CD4-positive, CD25-positive, alpha-beta regulatory T cell (primary cell): ENCODE data around the gene CCDC69. TPM values are rescaled to one million over a fixed set of nuclear protein-coding genes. Genes with fewer than 3 reads are reported as not detected.
A peak's percentile ranks its signal among the peaks of the same experiment; 100 is the strongest.
"Not testable (repeated sequence)": the region's sequence is repeated elsewhere in the genome, so short reads cannot be mapped to it uniquely, and the experiment has no call there.

ENCODE experiments used
- ATAC-seq, 2 donors: fragments of 150-1000 bp; cut with Tn5 transposase; one replicate each; pipeline ENCODE4 v1.10.0; 2021; ENCODE audit warnings: low read depth in 2 of 2, moderate number of reproducible peaks in 2 of 2, moderate library complexity in 1 of 2
- DNase-seq, 3 donors: peaks; one replicate each; pipeline versions ENCODE4 v3.0.0 to v3.0.0-alpha.2; 2012 to 2022; ENCODE audit warnings: mixed read lengths in 1 of 3
- H3K27ac ChIP-seq: one replicate; pipeline ENCODE4 v1.7.0; 2013; ENCODE audit warnings: mild to moderate bottlenecking, low read length; ENCODE audit not compliant: insufficient read depth, poor library complexity, severe bottlenecking
- H3K27me3 ChIP-seq: one replicate; pipeline ENCODE4 v1.7.0; 2013; ENCODE audit warnings: low read length; ENCODE audit not compliant: control insufficient read depth, insufficient read depth
- H3K36me3 ChIP-seq: one replicate; pipeline ENCODE4 v1.7.0; 2013; ENCODE audit warnings: mild to moderate bottlenecking, low read length, moderate library complexity; ENCODE audit not compliant: control insufficient read depth, insufficient read depth
- H3K4me1 ChIP-seq: 2 replicates; pipeline ENCODE4 v1.7.0; 2013; ENCODE audit warnings: mild to moderate bottlenecking, low read length; ENCODE audit not compliant: insufficient read depth, control insufficient read depth, poor library complexity, severe bottlenecking
- H3K4me3 ChIP-seq: one replicate; pipeline ENCODE4 v1.7.0; 2013; ENCODE audit warnings: low read depth, mild to moderate bottlenecking, low read length, moderate library complexity
- H3K9me3 ChIP-seq, 2 experiments: 1 replicate in 1 of 2; 2 replicates in 1 of 2; pipeline ENCODE4 v1.7.0; 2013; ENCODE audit warnings: low read length in 2 of 2, mild to moderate bottlenecking in 1 of 2, moderate library complexity in 1 of 2; ENCODE audit not compliant: control insufficient read depth in 2 of 2
- H3K27ac Mint-ChIP-seq, 3 donors: one replicate each; pipeline ENCODE4 v1.8.0; 2020 to 2022; ENCODE audit warnings: mild to moderate bottlenecking in 3 of 3, mixed read lengths in 3 of 3, moderate library complexity in 2 of 3
- H3K27me3 Mint-ChIP-seq: one replicate; pipeline ENCODE4 v1.8.0; 2022; ENCODE audit warnings: mild to moderate bottlenecking, mixed read lengths
- H3K36me3 Mint-ChIP-seq: one replicate; pipeline ENCODE4 v1.8.0; 2020; ENCODE audit warnings: mixed read lengths
- H3K4me1 Mint-ChIP-seq, 4 donors: one replicate each; pipeline ENCODE4 v1.8.0; 2020 to 2022; ENCODE audit warnings: mixed read lengths in 4 of 4, mild to moderate bottlenecking in 1 of 4
- H3K4me3 Mint-ChIP-seq, 4 donors: one replicate each; pipeline ENCODE4 v1.8.0; 2020 to 2022; ENCODE audit warnings: mild to moderate bottlenecking in 4 of 4, mixed read lengths in 4 of 4, moderate library complexity in 3 of 4
- H3K9me3 Mint-ChIP-seq, 7 donors: one replicate each; pipeline ENCODE4 v1.8.0; 2020 to 2022; ENCODE audit warnings: mixed read lengths in 7 of 7, mild to moderate bottlenecking in 3 of 7, moderate library complexity in 2 of 7
- polyA plus RNA-seq, 4 donors: library from polyadenylated mRNA; unstranded; fragments of 300-500 nt; fragmentation: Illumina TruSeq; gene quantifications; one replicate each; pipeline ENCODE4 v1.2.3, GENCODE V29; 2021
- total RNA-seq: library from RNA; stranded (reverse); gene quantifications from one replicate; pipeline ENCODE4 v1.2.3, GENCODE V29; 2022

Gene CCDC69
- total and polyA plus RNA-seq, 5 donors from 2014 or later = 78.2 to 104 (median 88.2) TPM

DNA sequence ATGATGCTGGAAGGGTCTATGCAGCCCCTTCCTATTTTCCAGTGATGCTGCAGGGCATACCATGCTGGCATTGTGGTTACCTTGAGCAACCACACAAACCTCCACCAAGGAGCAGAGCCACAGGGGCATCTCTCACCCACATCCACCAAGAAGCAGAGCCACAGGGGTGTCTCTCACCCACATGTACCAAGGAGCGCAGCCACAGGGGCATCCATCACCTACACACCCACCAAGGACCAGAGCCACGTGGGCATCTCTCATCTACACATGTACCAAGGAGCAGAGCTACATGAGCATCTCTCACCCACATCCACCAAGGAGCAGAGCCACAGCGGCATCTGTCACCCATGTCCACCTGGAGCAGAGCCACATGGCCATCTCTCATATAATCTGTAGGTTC lies 20.3 kb upstream of the CCDC69 start:
- Mint-ChIP-seq H3K36me3 (no peaks in the 10 kb centered on the region), H3K27me3 (no peaks in the 10 kb centered on the region), H3K9me3 (no peaks in the 10 kb centered on the region), H3K27ac (peak overlapping the region in 2 of 3 donors; percentile 63 to 84), H3K4me1 (peaks cover 10 to 56% (median 29%) of the 10 kb centered on the region in 4 donors), H3K4me3 (peak overlapping the region in 3 of 4 donors; percentile 26 to 66 (median 53))
- Histone ChIP-seq H3K36me3 (no peaks in the 10 kb centered on the region), H3K27me3 (no peaks in the 10 kb centered on the region), H3K27ac (peak overlapping the region; percentile 59), H3K9me3 (no peaks in the 10 kb centered on the region), H3K4me3 (peak overlapping the region; percentile 48), H3K4me1 (peaks cover 26% of the 10 kb centered on the region)
- ATAC-seq = no peak
- DNase-seq = peak in 1 of 3 donors; percentile 33

- peak; percentile 65 to 82 for ATAC-seq
- peak in 2 of 3 donors; percentile 34 to 80 for DNase-seq
- H3K4me3 Mint-ChIP-seq = peak overlapping the region; percentile 18 to 66 (median 36)
- Histone ChIP-seq H3K4me1 (peaks cover 28% of the 10 kb centered on the region), H3K36me3 (no peaks in the 10 kb centered on the region), H3K9me3 (no peaks in the 10 kb centered on the region), H3K27ac (peak overlapping the region; percentile 59), H3K27me3 (no peaks in the 10 kb centered on the region), H3K4me3 (peak overlapping the region; percentile 48)
- no peaks in the 10 kb centered on the region for H3K9me3 Mint-ChIP-seq
- H3K36me3 Mint-ChIP-seq = no peaks in the 10 kb centered on the region
- H3K27me3 Mint-ChIP-seq = no peaks in the 10 kb centered on the region
- H3K4me1 Mint-ChIP-seq = peaks cover 10 to 62% (median 31%) of the 10 kb centered on the region in 4 donors
- H3K27ac Mint-ChIP-seq = peak overlapping the region; percentile 63 to 95 (median 84)
Observed at GRCh38 chr5:151243564-151243963, 19.7 kb upstream of the CCDC69 start.

DNA sequence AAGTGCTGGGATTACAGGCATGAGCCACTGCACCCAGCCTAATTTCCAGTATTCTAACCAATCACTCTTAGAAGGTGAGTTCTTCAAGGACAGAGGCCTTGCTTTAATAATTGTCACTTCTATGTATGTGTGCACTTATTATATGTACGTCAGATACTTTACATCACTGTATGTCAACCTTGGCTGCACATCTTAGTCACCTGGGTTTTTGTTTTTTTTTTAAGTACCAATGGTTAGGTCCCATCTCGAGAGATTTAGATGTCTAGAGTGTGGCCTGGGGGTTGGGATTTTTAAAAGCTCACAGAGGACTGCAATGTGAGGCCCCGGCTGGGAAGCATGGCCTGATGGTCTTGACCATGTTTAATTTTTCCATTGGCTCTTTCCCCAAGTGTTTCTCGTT lies 19.2 kb upstream of the CCDC69 start:
- peaks cover 10 to 65% (median 33%) of the 10 kb centered on the region in 4 donors for H3K4me1 Mint-ChIP-seq
- Histone ChIP-seq H3K4me3 (peak overlapping the region; percentile 48), H3K4me1 (peaks cover 28% of the 10 kb centered on the region), H3K36me3 (no peaks in the 10 kb centered on the region), H3K27ac (peak overlapping the region; percentile 59), H3K9me3 (no peaks in the 10 kb centered on the region), H3K27me3 (no peaks in the 10 kb centered on the region)
- DNase-seq = no peak
- ATAC-seq = peak in 1 of 2 donors; percentile 15
- H3K27me3 Mint-ChIP-seq = no peaks in the 10 kb centered on the region
- H3K36me3 Mint-ChIP-seq = no peaks in the 10 kb centered on the region
- H3K27ac Mint-ChIP-seq = peak overlapping the region; percentile 63 to 84 (median 68)
- peak overlapping the region in 2 of 4 donors; percentile 18 to 53 for H3K4me3 Mint-ChIP-seq
- H3K9me3 Mint-ChIP-seq = no peaks in the 10 kb centered on the region

DNA sequence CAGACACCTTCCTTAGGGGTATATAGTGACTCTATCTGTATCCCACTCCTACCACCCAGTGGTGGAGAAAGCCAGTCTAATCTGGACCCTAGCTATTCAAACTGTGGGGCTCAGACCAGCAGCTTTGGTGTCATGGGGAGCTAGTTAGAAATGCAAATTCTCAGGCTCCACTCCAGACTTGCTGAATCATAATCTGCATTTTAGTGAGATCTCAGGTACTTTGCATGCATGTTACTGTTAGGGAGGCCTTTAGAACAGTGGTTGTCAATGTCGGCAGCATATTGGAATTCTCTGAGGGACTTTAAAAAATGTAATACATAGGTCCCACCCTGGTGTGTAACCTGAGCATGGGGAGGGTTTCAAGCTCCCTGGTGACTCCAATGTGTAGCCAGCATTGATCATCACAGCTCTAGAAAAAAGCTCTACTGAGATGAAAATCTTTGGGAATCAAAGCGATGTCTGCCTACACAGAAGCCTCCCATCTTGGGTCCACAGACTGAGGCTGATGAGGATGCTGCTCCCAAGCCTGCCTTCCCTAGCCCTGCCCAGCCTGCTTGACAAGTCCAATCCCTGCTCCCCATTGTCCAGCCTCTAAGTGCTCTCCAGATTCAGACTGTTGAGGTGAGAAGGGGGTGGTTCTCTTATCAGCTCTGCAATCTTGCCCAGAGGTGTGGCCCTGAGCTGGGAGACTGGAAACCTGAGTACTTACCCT lies 17.2 kb upstream of the CCDC69 start:
- H3K36me3 Mint-ChIP-seq = no peaks in the 10 kb centered on the region
- no peaks in the 10 kb centered on the region for H3K27me3 Mint-ChIP-seq
- Histone ChIP-seq H3K36me3 (no peaks in the 10 kb centered on the region), H3K27ac (no peak overlapping the region), H3K9me3 (no peaks in the 10 kb centered on the region), H3K4me1 (peaks cover 28% of the 10 kb centered on the region), H3K27me3 (no peaks in the 10 kb centered on the region), H3K4me3 (no peak overlapping the region)
- H3K9me3 Mint-ChIP-seq = no peaks in the 10 kb centered on the region
- DNase-seq (no peak), ATAC-seq (no peak)
- H3K4me3 Mint-ChIP-seq = no peak overlapping the region
- H3K27ac Mint-ChIP-seq = no peak overlapping the region
- H3K4me1 Mint-ChIP-seq = peaks cover 10 to 69% (median 32%) of the 10 kb centered on the region in 4 donors

DNA sequence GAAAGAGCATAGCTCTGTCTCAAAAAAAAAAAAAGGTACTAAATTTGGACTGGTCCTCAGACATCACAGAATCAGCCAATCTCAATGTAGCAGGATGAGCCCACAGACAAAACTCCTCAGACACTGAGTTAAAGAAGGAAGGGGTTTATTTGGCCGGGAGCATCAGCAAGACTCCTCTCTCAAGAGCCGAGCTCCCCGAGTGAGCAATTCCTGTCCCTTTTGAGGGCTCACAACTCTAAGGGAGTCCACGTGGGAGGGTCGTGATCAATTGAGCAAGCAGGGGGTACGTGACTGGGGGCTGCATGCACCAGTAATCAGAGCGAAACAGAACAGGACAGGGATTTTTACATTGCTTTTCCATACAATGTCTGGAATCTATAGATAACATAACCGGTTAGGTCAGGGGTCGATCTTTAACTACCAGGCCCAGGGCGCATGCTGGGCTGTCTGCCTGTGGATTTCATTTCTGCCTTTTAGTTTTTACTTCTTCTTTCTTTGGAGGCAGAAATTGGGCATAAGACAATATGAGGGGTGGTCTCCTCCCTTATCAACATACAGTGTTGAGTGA lies 16.5 kb upstream of the CCDC69 start:
- H3K9me3 ChIP-seq = not testable (repeated sequence)

GRCh38 chr5:151239237-151239861 lies 15.5 kb upstream of the CCDC69 start:
- H3K4me1 Mint-ChIP-seq = peaks cover 13 to 70% (median 35%) of the 10 kb centered on the region in 4 donors
- H3K27me3 Mint-ChIP-seq = no peaks in the 10 kb centered on the region
- ATAC-seq = peak in 1 of 2 donors; percentile 63
- H3K9me3 Mint-ChIP-seq = no peaks in the 10 kb centered on the region
- H3K36me3 Mint-ChIP-seq = no peaks in the 10 kb centered on the region
- peaks cover 36% of the 10 kb centered on the region for H3K4me1 ChIP-seq
- peak overlapping the region in 1 of 4 donors; percentile 78 for H3K4me3 Mint-ChIP-seq
- peak in 2 of 3 donors; percentile 22 to 31 for DNase-seq
- H3K27me3 ChIP-seq = no peaks in the 10 kb centered on the region
- no peak overlapping the region for H3K27ac ChIP-seq
- peak overlapping the region in 2 of 3 donors; percentile 25 to 52 for H3K27ac Mint-ChIP-seq
- H3K9me3 ChIP-seq = no peaks in the 10 kb centered on the region
- no peaks in the 10 kb centered on the region for H3K36me3 ChIP-seq
- H3K4me3 ChIP-seq = no peak overlapping the region

More for the DNA sequence above, 16.5 kb upstream of the CCDC69 start:
- not testable (repeated sequence) for H3K27me3 Mint-ChIP-seq, H3K27ac ChIP-seq, H3K4me3 ChIP-seq, H3K9me3 Mint-ChIP-seq, H3K27me3 ChIP-seq, ATAC-seq, H3K36me3 Mint-ChIP-seq, DNase-seq, H3K36me3 ChIP-seq, H3K4me3 Mint-ChIP-seq
- H3K4me1 Mint-ChIP-seq = peaks cover 10 to 65% (median 32%) of the 10 kb centered on the region in 4 donors
- peaks cover 28% of the 10 kb centered on the region for H3K4me1 ChIP-seq
- H3K27ac Mint-ChIP-seq = peak overlapping the region in 2 of 3 donors; percentile 52 to 85

GRCh38 chr5:151238303-151238741 lies 14.4 kb upstream of the CCDC69 start:
- peak overlapping the region in 3 of 4 donors; percentile 30 to 63 (median 48) for H3K4me3 Mint-ChIP-seq
- H3K4me1 ChIP-seq = peaks cover 28% of the 10 kb centered on the region
- H3K27ac Mint-ChIP-seq = peak overlapping the region in 1 of 3 donors; percentile 71

More at GRCh38 chr5:151238303-151238741, 14.4 kb upstream of the CCDC69 start:
- peaks cover 12 to 65% (median 32%) of the 10 kb centered on the region in 4 donors for H3K4me1 Mint-ChIP-seq
- H3K36me3 Mint-ChIP-seq = no peaks in the 10 kb centered on the region
- Histone ChIP-seq H3K9me3 (no peaks in the 10 kb centered on the region), H3K36me3 (no peaks in the 10 kb centered on the region), H3K27ac (no peak overlapping the region), H3K4me3 (no peak overlapping the region), H3K27me3 (no peaks in the 10 kb centered on the region)
- H3K27me3 Mint-ChIP-seq = no peaks in the 10 kb centered on the region
- no peaks in the 10 kb centered on the region for H3K9me3 Mint-ChIP-seq
- no peak for ATAC-seq
- DNase-seq = no peak
